ENCODE measurements around the gene SAC3D1.

Gene SAC3D1

DNA sequence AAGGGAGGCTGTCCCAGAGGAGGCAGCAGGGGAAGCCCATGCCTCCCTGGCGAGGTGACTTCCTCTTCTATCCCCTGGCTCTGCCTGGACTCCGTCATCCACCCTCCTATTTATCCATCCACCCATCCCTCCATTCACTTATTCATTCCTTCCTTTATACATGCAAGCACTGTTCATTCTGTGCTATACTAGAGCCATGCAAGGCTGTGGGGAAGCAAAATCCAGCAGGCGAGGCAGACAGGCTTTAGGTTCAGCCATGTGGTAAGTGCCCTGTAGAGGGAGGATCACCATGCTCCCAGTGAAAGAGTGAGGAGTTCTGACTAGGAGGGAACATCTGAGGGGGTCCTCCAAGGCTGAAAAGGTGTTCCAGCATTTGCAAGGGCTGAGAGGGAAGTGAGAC, 18.5 kb downstream of the SAC3D1 start:
- no peak for DNase-seq (ENCODE audit: low read depth in 1 of 2, low spot score in 1 of 2)

DNA sequence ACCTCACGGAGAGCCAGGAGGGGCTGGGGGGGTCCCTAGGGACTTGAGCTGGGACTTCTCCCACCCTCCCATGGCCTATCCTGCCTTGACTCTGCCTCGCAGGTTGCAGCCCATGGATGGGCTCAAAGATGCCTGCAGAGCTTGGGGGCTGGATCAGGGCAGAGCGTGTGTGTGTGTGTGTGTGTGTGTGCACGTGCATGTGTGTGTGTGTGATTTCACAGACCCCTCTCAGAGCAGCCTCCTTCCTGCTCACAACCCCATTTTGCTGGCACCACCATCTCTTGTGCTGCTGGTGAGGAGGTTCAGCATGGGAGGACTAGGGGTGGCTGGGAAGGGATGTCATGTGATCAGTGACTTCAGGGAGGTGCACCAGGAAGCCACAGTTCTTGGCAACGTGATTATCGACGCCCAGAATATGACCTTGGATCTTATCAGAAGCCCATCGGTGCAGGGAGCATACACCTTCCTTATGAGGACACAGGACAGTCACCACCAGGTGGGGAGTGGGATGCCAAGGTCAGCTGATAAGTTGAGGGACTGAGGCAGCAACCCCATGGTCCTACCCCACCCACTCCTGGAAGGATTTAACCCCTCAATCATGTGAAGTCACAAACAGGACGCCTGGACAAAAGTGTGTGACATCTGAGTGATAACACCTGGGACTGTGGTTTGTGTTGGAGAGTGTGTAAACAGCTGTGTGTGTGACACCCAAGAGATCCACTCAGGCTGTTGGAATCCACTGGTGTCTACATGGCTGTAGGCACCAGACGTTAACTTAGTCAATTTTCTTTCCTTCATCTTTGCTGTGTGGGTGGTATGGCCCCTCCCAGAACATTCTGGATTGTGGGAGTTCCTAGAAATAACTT, 19.2 kb downstream of the SAC3D1 start:
- no peak for DNase-seq (ENCODE audit: low read depth in 1 of 2, low spot score in 1 of 2)

DNA sequence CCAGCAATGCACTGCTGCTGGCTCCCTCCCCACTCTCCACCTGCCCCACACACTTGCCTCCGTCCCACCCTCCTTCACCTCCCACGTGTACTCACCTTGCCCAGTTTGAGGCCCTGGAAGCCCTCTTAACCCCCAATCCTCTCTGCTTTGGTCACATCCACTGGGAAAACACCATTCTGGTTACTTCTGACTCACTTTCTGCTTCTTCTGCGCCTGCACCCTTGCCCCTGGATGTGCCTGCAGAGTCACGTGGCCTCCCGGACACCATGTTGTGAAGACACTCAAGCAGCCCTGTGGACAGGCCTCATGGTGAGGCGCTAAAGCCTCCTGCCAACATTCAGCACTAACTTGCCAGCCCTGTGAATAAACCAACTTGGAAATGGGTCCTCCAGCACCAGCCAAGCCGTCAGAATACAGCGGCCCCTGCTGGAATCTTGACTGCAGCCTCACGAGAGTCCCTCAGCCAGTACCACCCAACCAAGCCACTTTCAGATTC, 20.0 kb downstream of the SAC3D1 start:
- no peak for DNase-seq (ENCODE audit: low read depth in 1 of 2, low spot score in 1 of 2)

DNA sequence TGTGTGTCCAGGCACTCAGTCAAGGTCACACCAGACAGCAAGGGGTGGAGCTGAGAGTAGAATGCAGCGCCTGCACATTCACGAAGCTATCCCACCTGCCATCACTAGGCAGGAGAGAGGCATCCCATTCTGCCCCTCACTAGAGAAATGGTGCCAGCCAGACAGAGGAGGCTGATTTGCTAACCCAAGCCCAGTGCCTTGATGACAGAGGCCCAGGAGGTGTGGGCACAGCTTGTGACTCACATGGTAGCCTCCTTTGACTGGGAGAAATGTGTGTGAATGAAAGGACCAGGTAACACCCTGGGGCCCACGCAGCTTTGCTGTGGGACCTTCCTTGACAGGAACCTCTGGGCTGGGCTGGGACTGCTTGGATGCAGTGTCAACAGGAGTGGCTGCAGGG, 22.5 kb downstream of the SAC3D1 start:
- no peak for DNase-seq (ENCODE audit: low read depth in 1 of 2, low spot score in 1 of 2)

DNA sequence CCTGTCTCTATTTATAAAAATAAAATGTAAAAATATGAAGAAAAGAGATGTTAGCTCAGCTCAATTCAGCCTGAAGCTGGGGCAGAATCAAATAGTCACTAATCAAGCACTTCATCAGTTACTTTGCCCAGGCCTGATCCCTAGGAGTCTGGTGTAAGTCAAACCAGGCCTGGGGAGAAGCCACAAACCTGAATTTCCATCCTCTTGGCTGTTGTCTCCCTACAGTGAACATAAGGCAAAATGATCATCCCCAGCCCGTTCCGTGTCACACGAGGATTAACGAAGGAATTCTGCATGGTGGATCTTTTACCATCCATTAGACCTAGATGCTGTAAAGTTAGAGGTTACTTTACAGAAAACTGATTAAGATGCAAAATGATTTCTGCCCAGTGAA, 23.8 kb downstream of the SAC3D1 start:
- DNase-seq (ENCODE audit: low read depth in 1 of 2, low spot score in 1 of 2), result no peak

DNA sequence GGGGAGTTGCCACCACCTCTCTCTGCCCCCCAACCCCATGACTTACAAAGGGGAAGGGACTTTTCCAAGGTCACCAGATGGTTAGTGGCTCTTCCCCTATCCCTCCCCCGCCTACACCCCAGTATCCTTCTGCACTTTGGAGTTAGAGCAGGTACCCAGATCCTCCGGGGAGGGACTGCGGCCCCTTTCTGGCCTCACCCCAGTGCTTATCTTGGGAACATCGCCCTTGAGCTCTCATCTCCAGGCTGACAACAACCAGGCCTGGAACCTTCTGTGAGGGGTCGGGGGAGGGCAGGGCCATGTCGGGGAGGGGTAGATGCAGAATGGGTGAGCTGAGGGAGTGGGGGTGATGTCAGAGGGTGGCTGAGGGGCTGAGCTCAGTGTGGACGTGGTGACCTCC, 24.8 kb downstream of the SAC3D1 start:
- DNase-seq (ENCODE audit: low read depth in 1 of 2, low spot score in 1 of 2), result no peak

DNA sequence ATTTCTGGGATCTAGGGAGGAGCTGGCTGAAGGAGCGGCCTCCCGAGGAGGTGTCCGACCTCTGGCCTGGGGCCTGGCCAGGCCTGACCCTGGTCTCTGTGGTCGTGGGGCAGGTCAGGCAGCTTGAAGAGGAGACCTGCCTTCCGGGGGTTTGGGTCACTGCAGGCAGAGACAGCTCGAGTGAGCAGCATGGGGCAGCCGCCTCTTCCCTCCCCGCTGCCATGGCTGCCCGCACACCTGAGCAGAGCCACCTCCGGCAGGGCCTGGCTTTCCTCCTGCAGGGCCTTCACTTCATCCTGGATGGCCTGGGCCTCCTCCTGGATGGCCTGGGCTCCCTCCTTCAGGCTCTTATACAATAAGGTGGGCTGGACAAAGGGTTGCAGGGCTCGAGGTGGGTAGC, 25.3 kb downstream of the SAC3D1 start:
- no peak for DNase-seq (ENCODE audit: low read depth in 1 of 2, low spot score in 1 of 2)

DNA sequence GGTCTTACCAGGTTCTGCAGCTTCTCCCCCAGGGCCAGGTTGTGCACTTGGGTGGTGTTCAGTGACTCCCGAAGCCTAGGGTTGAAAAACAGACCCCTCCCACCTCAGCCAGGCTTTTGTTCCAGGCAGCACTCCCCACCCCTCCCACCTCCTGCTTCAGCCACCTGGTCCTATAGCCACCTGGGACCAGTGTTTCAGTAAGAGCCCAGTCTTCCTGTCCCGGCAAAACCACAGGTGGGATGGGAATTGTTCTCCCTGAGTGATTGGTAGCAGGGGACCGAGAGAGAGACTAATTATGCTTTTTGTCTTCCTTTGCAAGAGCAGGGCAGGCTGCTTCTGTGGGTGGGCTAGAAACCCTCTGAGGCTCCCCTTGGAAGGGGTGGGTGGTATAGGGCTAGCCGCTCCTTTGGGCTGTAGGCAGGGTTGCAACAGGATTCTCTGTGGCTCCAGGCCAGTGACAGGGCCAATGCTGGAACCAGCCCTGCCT, 25.8 kb downstream of the SAC3D1 start:
- DNase-seq (ENCODE audit: low read depth in 1 of 2, low spot score in 1 of 2), result no peak

DNA sequence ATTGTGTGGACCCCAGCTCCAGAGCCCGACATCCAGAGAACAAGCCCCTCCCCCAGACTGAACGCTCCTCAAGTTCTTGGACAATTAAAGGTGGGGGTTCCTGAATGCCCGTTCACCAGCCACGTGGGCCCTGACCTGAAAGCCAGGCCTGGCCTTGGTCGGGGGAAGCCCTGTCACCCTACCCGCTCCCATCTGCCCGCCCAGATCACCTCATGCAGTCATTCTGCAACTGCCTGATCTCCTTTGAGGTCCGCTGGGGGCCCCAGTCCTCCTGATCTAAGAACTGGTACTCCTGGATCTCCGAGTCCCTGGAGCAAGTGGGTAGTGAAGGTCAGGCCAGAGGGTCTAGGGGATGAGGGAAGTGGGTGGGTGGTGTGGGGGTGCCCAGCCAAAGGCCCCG, 26.4 kb downstream of the SAC3D1 start:
- no peak for DNase-seq (ENCODE audit: low read depth in 1 of 2, low spot score in 1 of 2)

DNA sequence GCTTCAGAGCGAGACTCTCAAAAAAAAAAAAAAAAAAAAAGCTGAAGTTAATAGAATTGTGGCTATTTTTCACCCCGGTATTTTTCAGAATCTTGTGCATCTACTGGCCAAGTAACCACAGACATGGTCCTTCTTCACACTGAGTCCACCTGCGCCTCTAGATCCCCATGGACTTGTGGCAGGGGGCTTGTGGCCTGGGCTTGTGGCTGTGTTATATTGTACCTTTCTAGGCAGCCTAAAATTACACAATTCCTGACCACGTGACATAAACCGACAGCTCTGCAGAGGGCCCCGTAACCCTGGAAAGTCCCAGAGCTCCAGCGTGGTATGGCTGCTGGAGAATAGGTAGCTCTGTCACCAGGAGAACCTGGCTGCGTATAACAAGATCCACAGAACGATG, 28.2 kb downstream of the SAC3D1 start:
- DNase-seq (ENCODE audit: low read depth in 1 of 2, low spot score in 1 of 2), result no peak

DNA sequence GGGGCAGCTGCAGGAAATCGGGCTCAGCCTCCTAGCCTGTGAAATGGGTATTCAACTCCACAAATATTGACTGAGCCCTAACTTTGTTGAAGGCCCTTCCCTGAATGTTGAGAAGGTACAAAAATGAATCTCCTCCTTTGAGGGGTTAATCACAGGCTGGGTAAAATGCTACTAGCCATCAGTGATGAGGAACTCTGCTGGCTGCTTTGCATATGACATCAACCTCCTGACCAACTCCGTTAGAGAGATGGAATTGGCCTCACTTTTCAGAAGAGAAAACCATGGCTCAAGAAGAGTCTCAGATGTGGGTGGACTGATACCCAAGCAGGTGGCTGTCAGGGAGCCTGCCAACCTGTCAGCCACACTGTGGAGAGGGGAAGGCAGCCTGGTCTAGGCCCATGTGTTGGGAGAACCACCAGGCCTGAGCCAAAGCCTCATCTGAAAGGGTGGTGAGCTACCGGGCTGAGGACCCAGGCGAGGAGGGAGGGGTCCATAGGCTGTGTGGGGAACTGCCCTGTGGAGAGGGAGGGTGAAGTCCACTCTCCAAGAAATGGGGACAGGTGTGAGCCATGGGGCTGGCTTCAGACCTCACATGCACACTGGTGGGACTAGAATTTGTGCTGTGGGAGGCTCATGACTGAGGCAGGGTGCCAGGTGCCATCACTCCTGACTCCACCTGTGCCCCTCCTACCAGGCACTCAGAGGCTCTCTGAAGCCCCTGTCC, 31.1 kb downstream of the SAC3D1 start:
- DNase-seq (ENCODE audit: low read depth in 1 of 2, low spot score in 1 of 2), result no peak

DNA sequence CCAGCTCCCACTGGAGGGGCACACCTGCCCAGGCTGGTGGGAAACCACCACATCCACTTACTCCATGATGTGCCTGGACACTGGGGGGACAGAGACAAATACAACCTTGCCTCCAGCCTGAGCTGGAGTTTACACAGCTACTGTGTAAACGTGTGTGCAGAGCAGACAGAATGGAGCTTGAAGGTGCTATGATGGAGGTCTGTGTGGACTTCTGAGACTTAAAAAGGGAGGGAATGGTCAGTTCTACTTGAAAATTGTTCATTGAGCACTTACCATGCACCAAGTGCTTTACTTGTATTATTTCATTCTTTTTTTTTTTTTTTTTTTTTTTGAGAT, 31.6 kb downstream of the SAC3D1 start:
- DNase-seq (ENCODE audit: low read depth in 1 of 2, low spot score in 1 of 2), result no peak

DNA sequence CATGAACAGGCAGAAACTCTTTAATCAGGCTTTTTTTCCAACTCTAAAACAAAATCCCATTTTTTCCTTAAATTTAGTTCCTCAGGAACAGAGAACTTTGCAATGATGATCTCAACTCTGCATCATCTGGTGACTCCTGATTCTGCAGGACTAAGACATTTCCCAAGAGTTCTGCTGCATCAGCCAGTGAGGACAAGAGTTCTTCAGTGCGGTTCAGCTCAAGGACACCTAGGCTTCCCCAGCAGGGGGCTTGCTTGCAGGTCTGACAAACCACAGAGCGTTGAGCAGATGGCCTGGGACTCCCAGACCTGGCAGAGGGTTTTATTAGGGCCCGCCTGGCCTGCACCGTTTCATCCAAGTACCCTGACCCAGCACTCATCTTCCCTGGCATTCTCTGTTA, 36.4 kb downstream of the SAC3D1 start:
- no peak for DNase-seq (ENCODE audit: low read depth in 1 of 2, low spot score in 1 of 2)

DNA sequence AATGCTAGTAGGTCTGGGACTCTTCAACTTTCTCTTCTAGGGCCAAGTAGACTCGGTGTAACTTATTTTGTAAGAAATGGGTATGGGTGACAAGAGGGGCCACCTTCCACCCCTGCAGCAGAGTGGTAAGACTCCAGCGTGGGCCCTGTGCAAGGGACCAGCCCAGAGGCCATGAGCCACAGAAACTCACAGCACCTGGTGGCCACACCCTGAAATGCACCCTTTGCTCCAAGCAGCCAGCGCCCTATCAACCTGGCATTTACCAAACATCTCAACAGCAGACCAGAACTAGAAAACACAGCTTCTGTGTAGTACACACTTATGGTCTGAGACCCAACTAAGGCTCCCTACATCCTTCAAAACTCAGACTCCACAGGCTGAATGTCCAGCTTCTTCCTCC, 37.1 kb downstream of the SAC3D1 start:
- peak; percentile 44 to 63 for DNase-seq (ENCODE audit: low read depth in 1 of 2, low spot score in 1 of 2)

DNA sequence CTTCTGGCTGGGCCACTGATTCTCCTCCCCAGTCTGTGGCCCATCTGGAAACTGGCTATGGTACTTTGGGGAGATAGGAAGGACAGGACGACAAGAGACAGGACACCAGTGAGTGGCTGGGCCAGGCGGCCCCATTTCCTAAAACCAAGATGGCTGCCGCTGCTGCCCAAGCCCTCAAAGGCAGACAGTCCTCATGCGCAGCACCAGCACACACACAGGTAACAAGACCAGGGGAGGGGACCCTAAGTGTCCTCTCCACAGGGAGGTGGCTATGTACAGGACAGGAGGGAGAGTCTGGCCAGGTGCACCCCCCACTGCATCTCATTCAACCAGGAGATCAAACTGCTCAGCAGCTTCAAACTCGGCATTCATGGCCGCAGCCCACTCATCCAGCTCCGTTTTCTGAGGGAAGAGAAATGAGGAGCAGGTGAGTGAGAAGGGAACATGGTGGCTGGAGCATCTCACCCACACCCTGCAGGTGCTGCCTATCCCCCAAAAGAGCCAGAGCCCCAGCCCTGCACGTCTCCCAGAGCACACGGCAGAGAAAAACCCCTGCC, 37.9 kb downstream of the SAC3D1 start:
- DNase-seq (ENCODE audit: low read depth in 1 of 2, low spot score in 1 of 2), result no peak

DNA sequence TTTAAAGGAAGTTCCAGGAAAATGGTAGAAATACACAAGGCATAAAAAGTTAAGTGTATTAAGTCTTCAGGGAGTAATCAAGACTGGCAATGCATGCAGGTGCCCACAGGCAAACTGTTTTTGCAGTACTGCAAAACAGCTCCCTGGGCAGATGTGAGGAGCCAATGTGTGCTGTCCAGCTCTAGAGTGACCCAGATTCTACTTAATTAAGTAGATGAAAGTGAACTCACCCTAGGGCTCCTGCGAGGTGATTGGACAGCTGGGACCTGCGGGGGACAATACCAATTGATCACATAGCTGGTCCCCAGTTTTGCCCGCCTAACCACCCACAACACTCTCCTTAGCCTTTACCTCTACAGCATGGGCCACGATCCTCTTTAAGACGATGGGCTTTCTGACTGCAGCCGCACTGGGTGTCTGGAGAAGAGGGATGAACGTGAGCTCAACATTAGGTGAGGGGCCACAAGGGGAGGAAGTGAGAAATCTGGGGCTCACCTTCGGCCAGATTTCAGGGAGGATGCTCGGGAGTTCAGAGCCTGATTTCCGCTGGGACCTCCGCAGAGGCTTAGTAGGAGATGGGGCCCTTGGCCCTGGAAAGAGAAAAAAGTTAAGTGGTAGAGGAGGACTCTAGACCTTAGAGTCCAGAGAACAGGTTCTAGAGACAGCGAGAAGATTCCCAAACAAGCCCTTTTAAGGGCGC, 42.3 kb downstream of the SAC3D1 start:
- no peak for DNase-seq (ENCODE audit: low read depth in 1 of 2, low spot score in 1 of 2)

DNA sequence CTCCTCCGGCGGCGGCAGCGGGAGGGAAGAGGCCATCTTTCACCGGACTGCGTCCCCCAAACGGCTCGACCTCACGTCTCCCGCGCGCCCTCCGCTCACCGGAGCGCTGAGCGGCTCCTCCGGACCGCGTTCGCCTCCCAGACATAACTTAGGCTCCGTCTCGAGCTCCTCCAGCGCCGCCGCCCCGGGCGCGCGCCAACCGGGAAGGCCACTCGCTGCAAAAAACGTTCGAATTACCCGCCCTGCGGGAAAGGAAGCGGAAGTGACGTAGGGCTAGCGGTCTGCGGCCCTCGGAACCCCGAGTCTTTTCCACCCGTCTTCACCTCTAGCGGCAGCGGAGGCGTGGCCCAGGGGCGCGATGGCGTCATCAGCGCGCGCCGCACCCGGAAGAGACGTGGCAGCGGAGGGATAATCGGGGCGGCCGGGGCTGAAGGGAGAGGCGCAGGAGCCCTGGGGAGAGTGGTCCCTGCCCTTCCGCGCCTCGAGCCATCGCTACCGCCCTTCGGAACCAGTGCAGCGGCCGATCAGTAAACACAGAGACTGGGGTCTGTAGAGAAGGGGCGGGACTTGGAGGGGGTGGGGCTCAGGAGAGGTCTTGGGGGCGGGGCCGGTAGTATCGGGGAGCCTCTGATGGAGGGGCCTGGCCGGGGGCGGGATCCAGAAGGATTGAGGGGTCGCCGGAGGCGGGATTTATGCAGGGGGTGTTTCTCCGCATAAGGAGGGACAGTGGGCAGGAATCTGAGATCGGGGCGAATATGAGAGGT, 43.0 kb downstream of the SAC3D1 start, which contains the start of the genes CDCA5 and ZFPL1:
Gene CDCA5 (minus strand): TSS at position 207 of the 764 bp plus-strand sequence. CDS start 62 bp downstream, at position 145.
Gene ZFPL1 (plus strand): TSS at position 389 of the 764 bp plus-strand sequence. CDS start 477 bp downstream, outside the sequence.
- DNase-seq (ENCODE audit: low read depth in 1 of 2, low spot score in 1 of 2), result peak; percentile 92 to 95

DNA sequence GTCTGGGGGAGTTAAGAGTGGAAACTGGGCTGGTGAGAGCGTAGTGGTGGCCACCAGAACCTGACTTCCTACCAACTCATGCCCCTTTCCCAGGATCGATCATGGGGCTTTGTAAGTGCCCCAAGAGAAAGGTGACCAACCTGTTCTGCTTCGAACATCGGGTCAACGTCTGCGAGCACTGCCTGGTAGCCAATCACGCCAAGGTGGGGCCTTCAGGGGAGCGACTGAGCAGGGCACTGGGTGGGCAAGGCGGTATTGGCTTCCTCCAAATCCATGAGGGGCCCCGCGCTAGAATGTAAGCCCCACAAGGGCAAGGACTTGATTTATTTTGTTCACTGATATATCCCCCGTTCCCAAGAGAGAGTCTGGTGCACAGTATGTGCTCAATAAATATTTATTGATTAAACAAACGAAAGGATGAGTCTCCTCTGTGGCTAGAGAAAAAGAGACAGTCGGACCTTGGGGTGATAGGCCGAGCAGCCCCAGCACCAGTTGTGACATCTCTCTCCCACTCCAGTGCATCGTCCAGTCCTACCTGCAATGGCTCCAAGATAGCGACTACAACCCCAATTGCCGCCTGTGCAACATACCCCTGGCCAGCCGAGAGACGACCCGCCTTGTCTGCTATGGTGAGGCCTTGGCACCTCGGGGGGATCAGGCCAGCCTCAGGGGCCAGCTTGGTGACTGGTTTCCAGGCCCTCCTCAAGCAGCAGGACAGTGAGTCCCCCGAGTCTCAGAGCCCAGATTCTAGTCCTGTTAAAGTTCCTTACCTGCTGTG, 43.8 kb downstream of the SAC3D1 start:
- no peak for DNase-seq (ENCODE audit: low read depth in 1 of 2, low spot score in 1 of 2)

DNA sequence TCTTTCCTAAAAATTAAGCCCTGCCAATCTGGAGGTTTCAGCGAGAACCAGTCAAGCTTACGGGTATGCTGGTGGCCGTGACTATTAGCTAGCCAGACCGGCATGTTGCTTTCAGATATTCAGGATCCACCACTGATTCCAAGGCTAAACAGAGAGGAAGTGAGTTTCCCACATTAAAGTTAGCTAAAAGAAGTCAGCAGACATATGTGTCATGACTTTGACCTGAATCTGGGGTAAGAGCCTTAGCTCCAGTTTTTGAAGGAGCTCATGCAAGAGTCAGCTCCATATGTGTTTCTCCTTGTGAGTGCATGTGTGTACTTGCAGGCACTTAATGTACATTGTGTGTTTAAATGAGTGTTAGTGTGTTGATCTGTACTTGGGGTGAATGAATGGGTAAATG, 44.4 kb downstream of the SAC3D1 start:
- no peak for DNase-seq (ENCODE audit: low read depth in 1 of 2, low spot score in 1 of 2)

DNA sequence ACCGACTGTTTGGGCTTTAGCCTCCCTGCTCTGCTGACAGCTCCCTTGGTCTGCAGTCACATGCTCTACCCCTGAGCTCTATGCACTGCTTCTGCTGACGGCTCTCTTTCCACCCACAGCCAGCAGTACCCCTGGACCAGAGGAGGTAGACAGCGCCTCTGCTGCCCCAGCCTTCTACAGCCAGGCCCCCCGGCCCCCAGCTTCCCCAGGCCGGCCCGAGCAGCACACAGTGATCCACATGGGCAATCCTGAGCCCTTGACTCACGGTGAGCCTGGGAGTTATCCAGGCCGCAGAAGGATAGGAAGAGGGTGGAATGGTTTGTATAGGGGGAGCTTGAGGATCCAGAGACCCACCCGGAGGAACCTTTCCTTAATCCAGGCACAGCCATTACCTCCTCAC, 45.8 kb downstream of the SAC3D1 start:
- no peak for DNase-seq (ENCODE audit: low read depth in 1 of 2, low spot score in 1 of 2)

All from activated T-helper 1 cell treated with anti-CD3 and anti-CD28 coated beads, Interleukin-2, amount 50 U/mL, for 16 hours (primary cell).